COLO668 (cell line): ENCODE measurements around the gene SLC25A18.
A peak's percentile ranks its signal among the peaks of the same experiment; 100 is the strongest.
"Not testable (repeated sequence)": the region's sequence is repeated elsewhere in the genome, so short reads cannot be mapped to it uniquely, and the experiment has no call there.

Experiments
- DNase-seq: peaks from one replicate; lab custom pipeline; 2025; ENCODE audit not compliant: unreplicated experiment; lab: John Stamatoyannopoulos, UW

SLC25A18 gene

GRCh38 chr22:17603668-17604067 is 40.4 kb downstream of the SLC25A18 start:
- DNase-seq: no peak

- no peak for DNase-seq
Measured at GRCh38 chr22:17606496-17606895, 43.2 kb downstream of the SLC25A18 start.

DNA sequence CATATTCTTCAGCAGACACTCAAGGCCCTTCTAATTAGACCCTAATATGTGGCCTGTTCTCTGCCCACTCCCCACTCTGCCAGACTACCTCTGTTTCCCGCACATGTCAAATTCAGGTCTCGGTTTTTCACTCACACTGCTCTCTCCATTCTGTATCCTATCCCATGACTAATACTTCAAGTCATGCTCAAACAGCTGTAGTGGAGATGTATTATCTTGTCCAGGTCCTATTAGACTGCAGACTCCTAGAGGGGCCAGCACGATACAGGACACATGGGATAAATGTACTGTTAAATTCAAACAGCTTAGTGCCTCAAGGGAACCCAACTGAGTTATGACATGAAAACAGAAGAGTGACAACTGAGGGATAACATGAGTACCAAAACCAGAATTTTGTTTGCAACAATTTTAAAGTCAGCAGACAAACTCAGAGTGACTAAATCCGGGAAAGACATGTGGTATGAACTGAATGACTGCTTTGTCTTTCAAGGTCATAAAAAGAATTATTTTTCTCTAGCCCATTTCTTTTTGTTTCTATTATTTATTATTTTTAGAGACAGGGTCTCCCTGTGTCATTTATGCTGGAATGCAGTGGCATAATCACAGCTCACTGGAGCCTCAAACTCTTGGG is 44.7 kb downstream of the SLC25A18 start:
- DNase-seq: no peak

DNA sequence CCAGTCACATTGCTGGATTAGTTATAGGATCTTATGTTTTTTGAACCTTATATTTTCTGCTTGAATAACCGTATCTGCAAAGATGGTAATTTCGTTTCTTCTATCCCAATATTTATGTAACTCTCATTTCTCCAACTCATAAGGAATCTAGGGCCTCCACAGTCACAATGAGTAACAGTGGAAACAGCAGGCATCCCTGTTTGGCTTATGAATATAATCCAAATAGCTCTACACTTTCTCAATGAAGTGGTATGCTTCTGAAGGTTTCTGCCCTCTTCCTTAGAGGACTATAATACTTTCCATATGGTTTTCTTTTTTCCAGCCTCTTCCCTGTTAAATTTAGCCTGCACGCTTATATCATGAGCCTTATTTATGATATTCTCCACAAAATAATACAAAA is 48.8 kb downstream of the SLC25A18 start:
- no peak for DNase-seq

- DNase-seq: no peak
Measured at GRCh38 chr22:17613280-17613679, 50.0 kb downstream of the SLC25A18 start.

GRCh38 chr22:17627961-17628405 is 64.7 kb downstream of the SLC25A18 start:
- DNase-seq: no peak

DNA sequence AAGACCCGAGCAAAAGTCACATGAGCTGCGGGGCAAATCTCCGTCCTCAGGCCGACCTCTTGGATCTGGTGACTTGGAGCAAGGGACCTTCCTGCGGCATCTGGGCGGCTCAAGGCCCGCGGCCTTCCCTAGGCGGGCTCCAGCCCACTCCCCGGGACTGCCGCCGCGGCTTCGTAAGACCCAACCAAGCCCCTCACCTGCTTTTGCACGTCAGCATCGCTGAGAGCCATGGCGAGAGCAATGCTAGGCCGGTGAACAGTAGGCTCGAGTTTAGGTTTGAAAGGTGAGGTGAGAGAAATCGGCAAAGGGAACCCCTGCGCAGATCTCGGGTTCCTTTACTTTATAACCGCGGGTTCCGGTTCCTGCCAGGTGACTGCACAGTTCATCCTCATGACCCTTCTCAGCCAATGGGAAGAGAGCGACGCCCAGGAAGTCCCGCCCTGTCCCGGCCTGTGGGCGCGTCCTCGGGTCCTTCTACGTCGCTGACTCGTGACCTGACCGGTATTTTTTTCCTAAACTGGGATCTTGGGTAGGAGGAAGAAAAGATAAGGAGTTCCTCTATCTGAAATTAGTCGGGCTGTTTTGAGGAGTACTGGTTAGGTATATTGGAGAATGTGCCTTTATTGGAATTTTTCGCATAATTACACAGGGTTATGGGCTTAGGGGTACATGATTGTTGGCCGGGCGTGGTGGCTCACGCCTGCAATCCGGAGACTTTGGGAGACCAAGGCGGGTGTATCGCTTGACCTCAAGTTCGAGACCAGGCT is 65.3 kb downstream of the SLC25A18 start, which contains the start of gene ATP6V1E1:
TSS of gene ATP6V1E1 (minus strand) at position 344 of the 767 bp plus-strand sequence. CDS start at position 230, 114 bp downstream.
- peak; percentile 94 for DNase-seq

GRCh38 chr22:17629173-17629489 is 65.8 kb downstream of the SLC25A18 start:
- no peak for DNase-seq

GRCh38 chr22:17629641-17630040 is 66.3 kb downstream of the SLC25A18 start:
- no peak for DNase-seq

- DNase-seq: no peak
Measured at GRCh38 chr22:17631076-17631565, 67.8 kb downstream of the SLC25A18 start.

GRCh38 chr22:17633217-17633997 is 70.1 kb downstream of the SLC25A18 start:
- no peak for DNase-seq

- DNase-seq: no peak
Measured at GRCh38 chr22:17633998-17634323, 70.7 kb downstream of the SLC25A18 start.

GRCh38 chr22:17634696-17635095 is 71.4 kb downstream of the SLC25A18 start:
- no peak for DNase-seq

GRCh38 chr22:17636850-17637249 is 73.6 kb downstream of the SLC25A18 start:
- not testable (repeated sequence) for DNase-seq

DNA sequence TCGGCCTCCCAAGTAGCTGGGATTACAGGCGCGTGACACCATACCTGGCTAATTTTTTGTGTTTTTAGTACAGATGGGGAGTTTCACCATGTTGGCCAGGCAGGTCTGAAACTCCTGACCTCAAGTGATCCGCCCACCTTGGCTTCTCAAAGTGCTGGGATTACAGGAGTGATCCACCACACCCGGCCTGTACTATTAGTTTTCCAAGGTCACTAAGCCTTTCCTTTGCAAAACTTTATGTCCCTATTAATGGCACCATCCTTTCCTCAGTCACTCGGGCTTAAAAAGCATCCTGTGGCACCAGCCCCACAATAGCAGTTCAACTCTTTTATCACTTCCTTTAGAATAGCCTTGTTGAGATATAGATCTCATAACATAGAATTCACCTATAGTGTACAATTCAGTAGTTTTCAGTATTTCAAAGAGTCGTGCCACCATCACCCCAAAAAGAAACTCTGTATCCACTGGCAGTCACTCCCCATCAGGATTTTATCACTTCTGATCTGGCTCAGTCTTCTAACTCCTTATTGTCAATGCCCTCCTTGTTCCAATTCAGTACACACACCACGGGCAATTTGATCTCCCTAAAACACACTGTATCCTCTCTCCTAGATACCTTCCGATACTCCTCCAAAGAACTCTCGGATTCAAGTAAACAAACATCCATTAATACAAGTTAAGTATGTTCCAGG is 74.3 kb downstream of the SLC25A18 start:
- DNase-seq: no peak

DNA sequence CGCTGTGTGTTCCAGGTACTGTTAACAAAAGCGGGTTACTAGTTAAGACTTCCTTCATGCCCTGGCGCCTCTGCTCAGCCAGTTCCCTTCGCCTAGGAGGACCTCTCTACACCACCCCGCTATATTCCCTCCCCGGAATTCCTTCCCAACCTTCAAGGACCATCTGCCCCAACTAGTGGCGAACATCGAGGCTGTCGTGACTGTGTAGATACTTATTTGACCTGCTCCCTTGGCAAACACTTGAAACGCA is 74.8 kb downstream of the SLC25A18 start:
- DNase-seq: peak; percentile 70

DNA sequence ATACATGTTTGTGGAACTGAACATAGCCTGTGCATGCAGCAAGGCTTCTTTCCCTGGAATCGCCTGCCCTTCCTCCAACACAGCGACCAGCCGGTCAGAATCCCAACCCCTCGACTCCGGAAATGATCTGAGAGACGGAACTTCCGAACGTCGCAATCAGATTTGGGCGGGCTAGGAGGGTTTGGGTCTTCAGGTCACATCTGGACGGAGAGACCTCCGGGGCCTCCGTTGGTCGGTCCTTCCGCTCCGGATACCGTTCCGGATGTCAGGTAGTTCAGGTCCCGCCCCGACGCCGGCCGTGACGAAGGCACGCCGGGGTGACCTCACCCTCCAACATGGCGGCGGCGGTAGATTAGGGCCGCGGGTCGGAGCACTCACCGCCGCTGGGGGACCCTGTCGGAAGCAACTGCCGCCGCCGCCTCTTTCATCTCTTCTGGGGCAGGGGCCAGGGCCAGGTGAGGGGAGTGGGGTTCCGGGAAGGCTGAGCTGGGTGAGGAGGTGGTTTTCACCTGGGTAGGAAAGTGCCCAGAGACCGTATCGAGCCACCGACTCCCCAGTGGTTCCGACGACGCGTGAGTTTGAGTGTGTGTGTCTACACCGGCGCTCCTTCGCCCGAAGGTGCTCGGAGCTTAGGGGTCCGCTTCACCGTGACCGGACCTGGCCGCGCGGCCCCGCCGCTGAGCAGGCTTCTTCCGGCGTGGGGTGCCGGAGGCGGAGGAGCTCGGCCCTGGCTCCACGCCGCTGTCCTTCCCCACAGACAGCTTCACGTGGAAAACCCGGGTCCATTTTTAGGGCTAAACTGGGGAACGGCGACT is 75.3 kb downstream of the SLC25A18 start, which contains the start of gene BCL2L13:
TSS of gene BCL2L13 (plus strand) at position 326 of the 815 bp plus-strand sequence. CDS start 16,955 bp downstream, outside the sequence.
- DNase-seq: peak; percentile 95

DNA sequence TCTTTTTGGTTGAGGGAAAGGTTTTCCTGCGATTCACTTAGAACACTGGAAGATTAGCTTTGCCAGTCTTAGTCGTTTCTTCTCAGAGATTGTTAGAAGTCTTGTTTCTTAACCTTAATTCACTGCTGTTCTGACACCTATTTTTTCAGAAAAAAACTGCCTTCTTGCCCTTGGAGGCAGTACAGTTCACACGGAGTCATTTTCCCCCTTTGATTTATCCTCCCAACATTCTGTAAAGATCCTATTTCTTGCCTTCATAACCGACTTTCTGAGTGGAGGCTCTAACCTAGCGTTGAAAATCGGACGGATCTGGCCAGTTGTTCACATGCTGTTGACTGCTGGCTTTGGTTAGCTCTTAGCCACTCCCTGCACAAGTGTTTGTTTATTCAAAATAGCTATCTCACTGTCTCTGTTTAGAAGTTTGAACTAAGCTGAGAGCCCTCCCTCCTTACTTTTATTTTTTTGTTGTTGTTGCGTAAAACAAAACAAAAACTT is 76.0 kb downstream of the SLC25A18 start:
- peak; percentile 33 for DNase-seq
